Smooth muscle cell (in vitro differentiated cells): ENCODE measurements around the gene SLC6A20. TPM values are rescaled to one million over a fixed set of nuclear protein-coding genes. Genes with fewer than 3 reads are reported as not detected.

Source experiments
- DNase-seq: peaks from one replicate; lab custom pipeline; 2025; ENCODE audit not compliant: unreplicated experiment; lab: John Stamatoyannopoulos, UW
- H2AFZ ChIP-seq: fragments of 200-600 bp; sonication (generic); 2 replicates; pipeline ENCODE4 v1.6.0; 2016; ENCODE audit warnings: antibody characterized with exemption, low read depth, mild to moderate bottlenecking
- H3F3A ChIP-seq: fragments of 200-600 bp; sonication (generic); 2 replicates; pipeline ENCODE4 v1.6.0; 2017; ENCODE audit warnings: antibody characterized with exemption, low read depth
- H3K27ac ChIP-seq: fragments of 200-600 bp; sonication (generic); 2 replicates; pipeline ENCODE4 v1.5.1; 2016; ENCODE audit warnings: low read depth, mild to moderate bottlenecking
- H3K27me3 ChIP-seq: fragments of 200-600 bp; sonication (generic); 2 replicates; pipeline ENCODE4 v1.6.1; 2016; ENCODE audit warnings: low read depth, mild to moderate bottlenecking
- H3K36me3 ChIP-seq: fragments of 200-600 bp; sonication (generic); 2 replicates; pipeline ENCODE4 v1.5.1; 2016; ENCODE audit warnings: low read depth
- H3K4me1 ChIP-seq: fragments of 200-600 bp; sonication (generic); 2 replicates; pipeline ENCODE4 v1.5.1; 2016; ENCODE audit warnings: low read depth
- H3K4me2 ChIP-seq: fragments of 200-600 bp; sonication (generic); 2 replicates; pipeline ENCODE4 v1.6.0; 2016; ENCODE audit warnings: mild to moderate bottlenecking
- H3K4me3 ChIP-seq: fragments of 200-600 bp; sonication (generic); 2 replicates; pipeline ENCODE4 v1.5.1; 2016; ENCODE audit warnings: mild to moderate bottlenecking
- H3K79me2 ChIP-seq: fragments of 200-600 bp; sonication (generic); 2 replicates; pipeline ENCODE4 v1.6.0; 2016; ENCODE audit warnings: low read depth, mild to moderate bottlenecking
- H3K9ac ChIP-seq: fragments of 200-600 bp; sonication (generic); 2 replicates; pipeline ENCODE4 v1.6.0; 2016; ENCODE audit warnings: low read depth
- H3K9me3 ChIP-seq: fragments of 200-600 bp; sonication (generic); replicated peaks from 2 replicates; pipeline ENCODE4 v1.5.1; 2016; ENCODE audit warnings: low read depth
- H4K20me1 ChIP-seq: fragments of 200-600 bp; sonication (generic); 2 replicates; pipeline ENCODE4 v1.6.0; 2016; ENCODE audit warnings: low read depth
- WGBS: methylation state at CpG from one replicate; pipeline ENCODE4 v1.1.7; 2016; ENCODE audit warnings: low lambda C conversion rate; 5-methylcytosine and 5-hydroxymethylcytosine counted together
- polyA plus RNA-seq: library from polyadenylated mRNA; unstranded; fragments of >200 nt; fragmentation: Nextera tagmentation; extraction: Ambion mirVana; gene quantifications from 2 replicates; pipeline ENCODE4 v1.2.1, GENCODE V29; 2016
- total RNA-seq: library from RNA; depleted of rRNA; stranded (reverse); fragments of >200 nt; gene quantifications from 2 replicates; pipeline ENCODE4 v1.2.3, GENCODE V29; 2014
- TF ChIP-seq, protein P1 (sequence below): fragments of 200-600 bp; sonication (generic); IDR thresholded peaks from 2 replicates; pipeline ENCODE4 v1.5.1; 2017; ENCODE audit warnings: borderline replicate concordance, mild to moderate bottlenecking, antibody characterized with exemption; ENCODE audit not compliant: insufficient read depth, poor library complexity, severe bottlenecking

SLC6A20 gene
- 0.36 and 0.49 TPM in 2 replicates for total RNA-seq
- 0.10 and 0.86 TPM in 2 replicates for polyA plus RNA-seq

GRCh38 chr3:45795882-45796765 is at the start of gene SLC6A20:
SLC6A20 (minus strand) TSS chr3:45796536; CDS start chr3:45796419, 117 bp downstream.
- Histone ChIP-seq H3K9ac (no peak within 1 kb of the TSS), H3K79me2 (no peaks in the 10 kb centered on the region), H2AFZ (no peak within 1 kb of the TSS), H3K27ac (no peak within 1 kb of the TSS), H3F3A (no peaks in the 10 kb centered on the region), H3K4me2 (peak within 1 kb of the TSS; percentile 88), H3K4me1 (no peaks in the 10 kb centered on the region), H3K27me3 (peaks cover 63% of the 10 kb centered on the region), H3K36me3 (no peaks in the 10 kb centered on the region), H3K9me3 (no peaks in the 10 kb centered on the region), H4K20me1 (no peaks in the 10 kb centered on the region), H3K4me3 (peak within 1 kb of the TSS; percentile 49)
- 5% methylated on average over 66 of the region's 91 CpGs for WGBS
- no peak for DNase-seq
- TF ChIP-seq, protein P1, sequence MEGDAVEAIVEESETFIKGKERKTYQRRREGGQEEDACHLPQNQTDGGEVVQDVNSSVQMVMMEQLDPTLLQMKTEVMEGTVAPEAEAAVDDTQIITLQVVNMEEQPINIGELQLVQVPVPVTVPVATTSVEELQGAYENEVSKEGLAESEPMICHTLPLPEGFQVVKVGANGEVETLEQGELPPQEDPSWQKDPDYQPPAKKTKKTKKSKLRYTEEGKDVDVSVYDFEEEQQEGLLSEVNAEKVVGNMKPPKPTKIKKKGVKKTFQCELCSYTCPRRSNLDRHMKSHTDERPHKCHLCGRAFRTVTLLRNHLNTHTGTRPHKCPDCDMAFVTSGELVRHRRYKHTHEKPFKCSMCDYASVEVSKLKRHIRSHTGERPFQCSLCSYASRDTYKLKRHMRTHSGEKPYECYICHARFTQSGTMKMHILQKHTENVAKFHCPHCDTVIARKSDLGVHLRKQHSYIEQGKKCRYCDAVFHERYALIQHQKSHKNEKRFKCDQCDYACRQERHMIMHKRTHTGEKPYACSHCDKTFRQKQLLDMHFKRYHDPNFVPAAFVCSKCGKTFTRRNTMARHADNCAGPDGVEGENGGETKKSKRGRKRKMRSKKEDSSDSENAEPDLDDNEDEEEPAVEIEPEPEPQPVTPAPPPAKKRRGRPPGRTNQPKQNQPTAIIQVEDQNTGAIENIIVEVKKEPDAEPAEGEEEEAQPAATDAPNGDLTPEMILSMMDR = no peak

DNA sequence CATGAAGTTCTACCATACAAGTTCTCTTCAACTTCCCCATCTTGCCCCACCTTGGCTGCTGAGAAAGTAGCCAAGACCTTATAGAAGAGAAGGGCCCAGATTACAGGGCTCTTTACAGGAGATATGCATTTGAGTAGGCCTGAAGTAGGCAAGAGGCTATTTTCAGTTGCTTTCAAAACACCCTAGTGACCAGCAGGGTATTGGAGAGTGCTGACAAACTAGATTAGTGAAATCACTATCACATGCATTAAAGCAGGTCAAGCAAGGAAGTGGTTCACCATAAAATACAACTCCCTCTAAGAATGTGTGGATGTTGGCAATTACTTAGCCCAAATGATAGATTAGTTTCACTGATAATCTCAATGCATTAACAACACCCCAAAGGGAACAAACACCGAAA is 48.3 kb upstream of the SLC6A20 start:
- H4K20me1 ChIP-seq = no peaks in the 10 kb centered on the region
- H3K4me1 ChIP-seq = peaks cover 6% of the 10 kb centered on the region
- TF ChIP-seq, protein P1 = no peak
- H3K27me3 ChIP-seq = peaks cover 56% of the 10 kb centered on the region
- no peak overlapping the region for H2AFZ ChIP-seq
- no peak overlapping the region for H3K4me3 ChIP-seq
- no peaks in the 10 kb centered on the region for H3K9me3 ChIP-seq
- no peak for DNase-seq
- H3K4me2 ChIP-seq = no peak overlapping the region
- H3F3A ChIP-seq = no peaks in the 10 kb centered on the region
- no peaks in the 10 kb centered on the region for H3K79me2 ChIP-seq
- H3K27ac ChIP-seq = no peak overlapping the region
- no peaks in the 10 kb centered on the region for H3K36me3 ChIP-seq
- 95% methylated on average over 1 of the region's 1 CpG for WGBS
- no peak overlapping the region for H3K9ac ChIP-seq

DNA sequence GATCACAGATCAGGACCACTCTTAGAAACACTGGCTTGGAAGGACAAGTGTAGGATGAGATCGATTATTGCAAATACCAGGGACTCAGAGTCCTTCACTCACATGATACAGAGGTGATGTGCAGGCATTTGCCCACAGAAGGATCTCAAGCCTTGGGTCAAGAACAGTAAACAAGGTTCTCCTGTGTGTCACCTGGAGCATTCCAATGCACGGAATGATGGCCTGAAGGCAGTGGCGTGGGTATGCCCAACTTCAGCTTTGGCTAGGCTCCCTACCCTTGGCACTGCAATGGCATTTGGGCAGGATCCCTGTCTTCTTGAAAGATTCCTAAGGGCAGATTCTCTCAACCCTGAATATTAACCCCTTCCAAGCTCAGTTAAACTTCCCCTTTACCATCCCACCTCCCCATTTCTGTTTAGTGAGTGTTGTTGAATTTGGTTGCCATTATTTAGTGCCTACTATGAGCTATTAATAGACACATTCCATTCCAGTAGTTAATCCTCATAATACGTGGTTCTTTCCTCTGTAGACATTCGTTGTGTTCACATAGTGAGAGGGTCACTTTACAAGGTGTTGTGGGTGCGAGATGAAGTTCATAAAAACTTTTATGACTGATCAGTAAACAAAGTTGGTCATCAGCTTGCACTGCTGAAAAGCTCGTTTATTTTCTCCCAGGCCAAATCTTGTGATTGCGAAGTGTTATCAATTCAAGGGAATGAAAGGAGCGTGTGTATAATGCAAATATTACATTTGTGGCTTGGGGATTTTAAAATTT is 46.7 kb upstream of the SLC6A20 start:
- Histone ChIP-seq H3K4me3 (no peak overlapping the region), H3K9ac (no peak overlapping the region), H2AFZ (no peak overlapping the region), H3K4me2 (no peak overlapping the region), H3K9me3 (no peaks in the 10 kb centered on the region), H3F3A (no peaks in the 10 kb centered on the region), H3K36me3 (no peaks in the 10 kb centered on the region), H3K27ac (no peak overlapping the region), H3K79me2 (no peaks in the 10 kb centered on the region), H4K20me1 (no peaks in the 10 kb centered on the region), H3K27me3 (peaks cover 40% of the 10 kb centered on the region), H3K4me1 (peaks cover 6% of the 10 kb centered on the region)
- 76% methylated on average over 9 of the region's 9 CpGs for WGBS
- no peak for DNase-seq
- TF ChIP-seq, protein P1 = no peak
